GM10266 (cell line): Measurements from ENCODE around the gene CDC34.
A peak's percentile ranks its signal among the peaks of the same experiment; 100 is the strongest.

Source experiments
- DNase-seq: peaks from one replicate; pipeline ENCODE4 v3.0.0; 2012; ENCODE audit errors: extremely low spot score
- CTCF ChIP-seq: IDR thresholded peaks from 2 replicates; pipeline ENCODE4 v1.5.1; 2012; ENCODE audit warnings: mild to moderate bottlenecking, low read depth; ENCODE audit not compliant: control insufficient read depth, insufficient read depth; ENCODE audit errors: missing control alignments

CDC34 gene

DNA sequence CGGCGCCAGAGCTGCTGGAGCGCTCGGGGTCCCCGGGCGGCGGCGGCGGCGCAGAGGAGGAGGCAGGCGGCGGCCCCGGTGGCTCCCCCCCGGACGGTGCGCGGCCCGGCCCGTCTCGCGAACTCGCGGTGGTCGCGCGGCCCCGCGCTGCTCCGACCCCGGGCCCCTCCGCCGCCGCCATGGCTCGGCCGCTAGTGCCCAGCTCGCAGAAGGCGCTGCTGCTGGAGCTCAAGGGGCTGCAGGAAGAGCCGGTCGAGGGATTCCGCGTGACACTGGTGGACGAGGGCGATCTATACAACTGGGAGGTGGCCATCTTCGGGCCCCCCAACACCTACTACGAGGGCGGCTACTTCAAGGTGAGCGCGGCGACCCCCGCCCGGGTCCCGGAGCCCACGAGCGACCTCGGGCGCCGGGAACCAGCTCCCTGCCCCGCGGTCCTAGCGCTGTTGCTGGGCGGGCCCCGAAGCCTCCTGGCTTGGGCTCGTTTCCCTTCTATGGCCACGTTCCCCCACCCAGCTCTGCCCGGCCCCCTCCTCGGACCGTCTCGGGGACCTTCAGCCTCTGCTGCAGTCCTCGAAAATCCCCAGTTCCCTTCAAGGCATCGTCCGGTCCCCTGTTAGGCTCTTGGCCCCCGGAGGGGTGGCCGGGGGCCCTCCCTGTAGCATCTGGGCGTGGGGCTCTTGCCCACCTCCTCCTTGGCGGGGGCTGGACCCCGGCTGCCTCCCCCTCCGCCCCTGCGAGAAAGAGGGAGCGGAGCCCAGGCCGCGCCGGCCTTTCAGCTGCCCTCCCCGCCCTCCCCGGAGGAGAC is at the start of gene CDC34:
Gene CDC34, plus strand, starts transcription at position 8 of the 808 bp plus-strand sequence. Its CDS starts 172 bp downstream, at position 180.
- TF ChIP-seq CTCF, result no peak
- peak; percentile 69 for DNase-seq

DNA sequence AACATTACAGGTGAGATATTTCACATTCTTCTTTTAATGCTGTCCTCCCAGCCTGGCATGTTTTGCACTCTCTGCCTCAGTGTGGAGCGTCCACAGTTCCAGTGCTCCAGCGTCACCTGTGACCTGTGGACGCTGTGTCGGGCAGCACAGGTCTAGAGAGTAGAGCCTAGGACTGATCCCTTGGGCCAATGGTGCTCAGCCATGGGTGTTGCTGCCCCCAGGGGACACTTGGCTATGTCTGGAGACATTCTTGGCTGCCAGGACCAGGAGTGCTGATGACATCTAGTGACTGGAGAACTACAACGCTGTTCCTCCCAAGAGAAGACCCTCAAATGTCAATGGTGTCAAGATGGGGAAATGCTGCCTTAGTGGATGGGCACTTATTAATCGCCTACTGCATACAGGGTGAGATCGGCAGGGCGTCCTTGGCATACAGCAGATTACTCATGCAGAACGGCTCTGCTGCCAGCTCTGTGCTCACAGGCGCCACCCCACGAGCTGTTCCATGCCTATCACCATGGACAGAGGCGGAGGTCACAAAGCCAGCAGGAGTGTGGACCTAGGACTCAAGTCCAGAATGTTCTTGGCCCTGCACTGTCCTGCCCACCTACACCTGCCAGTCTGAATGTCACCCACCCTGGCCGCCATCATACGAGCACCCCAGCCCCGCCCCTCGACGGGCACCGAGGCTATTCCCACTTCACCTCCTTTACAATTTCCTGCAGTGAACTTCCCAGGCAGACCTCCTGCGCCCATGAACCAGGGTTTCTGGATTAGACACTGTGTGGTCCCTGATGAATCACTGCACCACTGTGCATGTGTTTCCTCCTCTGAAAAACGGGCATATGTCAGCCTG is 49.1 kb upstream of the CDC34 start:
- TF ChIP-seq CTCF, result no peak
- DNase-seq, result no peak

DNA sequence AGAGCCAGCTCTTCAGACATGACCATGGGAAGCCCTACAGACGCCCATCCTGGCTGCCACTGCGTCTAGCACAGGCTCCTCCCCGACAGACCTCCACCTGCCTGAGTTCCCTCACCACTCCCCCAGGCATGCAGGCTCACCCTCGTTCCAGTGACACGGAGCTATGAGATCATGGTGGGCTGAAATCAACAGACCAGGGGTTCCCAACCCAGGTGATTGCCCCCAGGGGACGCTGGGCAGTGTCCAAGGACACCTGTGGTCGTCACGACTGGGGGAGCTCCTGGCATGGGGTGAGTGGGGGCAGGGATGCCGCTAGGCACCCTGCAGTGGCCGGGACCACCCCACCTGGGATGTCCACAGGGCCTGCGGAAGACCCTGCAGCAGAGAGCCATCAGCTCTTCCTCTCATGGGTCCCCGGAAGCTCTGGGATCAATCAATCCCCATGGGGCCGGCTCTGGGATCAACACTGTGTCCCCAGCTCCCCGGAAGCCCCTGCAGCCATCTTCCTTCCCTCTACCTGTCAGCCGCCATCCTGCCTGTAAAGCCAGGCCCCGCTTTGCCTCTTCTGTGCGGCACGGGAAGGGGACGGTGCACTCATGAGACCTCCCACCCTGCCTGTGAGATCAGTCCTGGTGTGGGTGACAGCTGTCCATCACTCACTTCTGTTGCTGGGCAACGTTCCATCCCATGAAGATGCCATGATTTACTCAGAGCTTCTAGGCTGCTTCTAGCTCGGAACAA is 48.1 kb upstream of the CDC34 start:
- no peak for TF ChIP-seq CTCF
- DNase-seq, result no peak

GRCh38 chr19:484494-484893 is 47.1 kb upstream of the CDC34 start:
- no peak for DNase-seq
- TF ChIP-seq CTCF, result no peak

GRCh38 chr19:485077-485476 is 46.5 kb upstream of the CDC34 start:
- no peak for DNase-seq
- TF ChIP-seq CTCF, result no peak

- DNase-seq, result no peak
- TF ChIP-seq CTCF, result no peak
Measured at GRCh38 chr19:485583-486236, 45.9 kb upstream of the CDC34 start.
